SU-DHL-6 (cell line): ENCODE data around the gene SLCO3A1.

ENCODE experiments used
- CTCF ChIP-seq: fragments of 200-600 bp; sonication (generic); IDR thresholded peaks from one replicate; pipeline ENCODE4 v1.5.1; 2017; ENCODE audit warnings: antibody characterized with exemption, mild to moderate bottlenecking, low read length, moderate library complexity; ENCODE audit not compliant: insufficient read depth, poor library complexity, severe bottlenecking
- EZH2phosphoT487 ChIP-seq: fragments of 200-600 bp; sonication (generic), shearing (Covaris generic); conservative IDR thresholded peaks from 2 replicates; pipeline ENCODE4 v1.6.1; 2018; ENCODE audit warnings: mild to moderate bottlenecking, antibody characterized with exemption, low read length, moderate library complexity, mixed read lengths

GRCh38 chr15:91949361-91949760, 95.9 kb downstream of the SLCO3A1 start:
- no peak for TF ChIP-seq CTCF
- TF ChIP-seq EZH2phosphoT487 = no peak
